NOMO-1 treated with DMSO at 0.1 percent for 48 hours (cell line): ENCODE data around the gene CLEC18C.
"Not testable (repeated sequence)": the region's sequence is repeated elsewhere in the genome, so short reads cannot be mapped to it uniquely, and the experiment has no call there.

Experiments used
- DNase-seq: peaks from one replicate; lab custom pipeline; 2025; ENCODE audit not compliant: unreplicated experiment; lab: John Stamatoyannopoulos, UW

CLEC18C gene

DNA sequence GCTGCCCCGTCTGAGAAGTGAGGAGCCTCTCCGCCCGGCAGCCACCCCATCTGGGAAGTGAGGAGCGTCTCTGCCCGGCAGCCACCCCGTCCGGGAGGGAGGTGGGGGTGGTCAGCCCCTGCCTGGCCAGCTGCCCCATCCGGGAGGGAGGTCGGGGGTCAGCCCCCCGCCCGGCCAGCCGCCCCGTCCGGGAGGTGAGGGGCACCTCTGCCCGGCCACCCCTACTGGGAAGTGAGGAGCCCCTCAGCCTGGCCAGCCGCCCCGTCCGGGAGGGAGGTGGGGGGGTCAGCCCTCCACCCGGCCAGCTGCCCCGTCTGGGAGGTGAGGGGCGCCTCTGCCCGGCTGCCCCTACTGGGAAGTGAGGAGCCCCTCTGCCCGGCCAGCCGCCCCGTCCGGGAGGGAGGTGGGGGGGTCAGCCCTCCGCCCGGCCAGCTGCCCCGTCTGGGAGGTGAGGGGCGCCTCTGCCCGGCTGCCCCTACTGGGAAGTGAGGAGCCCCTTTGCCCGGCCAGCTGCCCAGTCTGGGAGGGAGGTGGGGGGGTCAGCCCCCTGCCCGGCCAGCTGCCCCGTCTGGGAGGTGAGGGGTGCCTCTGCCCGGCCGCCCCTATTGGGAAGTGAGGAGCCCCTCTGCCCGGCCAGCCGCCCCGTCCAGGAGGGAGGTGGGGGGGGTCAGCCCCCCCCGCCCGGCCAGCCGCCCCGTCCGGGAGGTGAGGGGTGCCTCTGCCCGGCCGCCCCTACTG lies 31.2 kb downstream of the CLEC18C start:
- not testable (repeated sequence) for DNase-seq

DNA sequence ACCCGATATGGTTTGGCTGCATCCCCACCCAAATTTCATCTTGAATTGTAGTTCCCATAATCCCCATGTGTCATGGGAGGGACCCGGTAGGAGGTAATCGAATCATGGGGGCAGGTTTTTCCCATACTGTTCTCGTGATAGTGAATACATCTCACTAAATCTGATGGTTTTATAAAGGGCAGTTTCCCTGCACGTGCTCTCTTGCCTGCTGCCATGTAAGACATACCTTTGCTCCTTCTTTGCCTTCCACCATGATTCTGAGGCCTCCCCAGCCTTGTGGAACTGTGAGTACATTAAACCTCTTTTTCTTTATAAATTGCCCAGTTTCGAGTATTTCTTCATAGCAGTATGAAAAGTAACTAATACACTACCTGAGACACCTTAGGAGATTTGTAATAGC lies 32.8 kb downstream of the CLEC18C start:
- not testable (repeated sequence) for DNase-seq

- not testable (repeated sequence) for DNase-seq
Observed at GRCh38 chr16:70218586-70218985, 45.0 kb downstream of the CLEC18C start.

GRCh38 chr16:70222574-70222973 lies 49.0 kb downstream of the CLEC18C start:
- not testable (repeated sequence) for DNase-seq

DNA sequence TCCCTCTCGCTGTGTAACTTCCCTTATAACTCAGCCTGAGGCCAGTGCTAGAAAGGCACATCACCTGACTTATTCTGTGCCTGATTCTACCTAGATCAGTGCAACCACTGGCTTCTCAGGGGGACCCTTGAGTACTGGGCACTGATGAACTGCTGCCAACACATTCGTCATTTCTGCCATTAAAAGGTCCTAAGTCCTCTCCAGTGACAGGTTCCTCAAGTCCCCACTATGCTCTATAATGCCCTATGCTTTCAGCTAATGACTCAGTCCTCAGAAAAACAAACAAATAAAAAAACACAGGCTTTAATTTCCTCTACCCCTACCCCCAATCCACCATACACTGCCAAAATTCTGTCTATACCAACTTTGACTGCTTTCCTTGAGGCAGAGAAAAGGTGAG lies 49.6 kb downstream of the CLEC18C start:
- not testable (repeated sequence) for DNase-seq

DNA sequence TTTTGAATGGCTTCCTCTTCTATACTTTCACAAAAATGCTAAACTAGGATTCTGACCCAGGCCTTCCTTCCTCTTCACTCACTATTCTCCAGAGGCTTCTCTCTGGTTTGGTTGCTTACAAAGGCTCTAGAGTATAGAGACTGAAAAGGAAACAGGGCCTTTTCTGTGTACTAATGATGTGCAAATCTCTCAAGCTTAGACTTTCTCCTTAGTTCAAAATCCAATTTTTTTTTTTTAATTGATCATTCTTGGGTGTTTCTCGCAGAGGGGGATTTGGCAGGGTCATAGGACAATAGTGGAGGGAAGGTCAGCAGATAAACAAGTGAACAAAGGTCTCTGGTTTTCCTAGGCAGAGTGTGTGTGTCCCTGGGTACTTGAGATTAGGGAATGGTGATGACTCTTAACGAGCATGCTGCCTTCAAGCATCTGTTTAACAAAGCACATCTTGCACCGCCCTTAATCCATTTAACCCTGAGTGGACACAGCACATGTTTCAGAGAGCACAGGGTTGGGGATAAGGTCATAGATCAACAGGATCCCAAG lies 50.5 kb downstream of the CLEC18C start:
- not testable (repeated sequence) for DNase-seq

- DNase-seq = not testable (repeated sequence)
Observed at GRCh38 chr16:70224645-70225044, 51.1 kb downstream of the CLEC18C start.

DNA sequence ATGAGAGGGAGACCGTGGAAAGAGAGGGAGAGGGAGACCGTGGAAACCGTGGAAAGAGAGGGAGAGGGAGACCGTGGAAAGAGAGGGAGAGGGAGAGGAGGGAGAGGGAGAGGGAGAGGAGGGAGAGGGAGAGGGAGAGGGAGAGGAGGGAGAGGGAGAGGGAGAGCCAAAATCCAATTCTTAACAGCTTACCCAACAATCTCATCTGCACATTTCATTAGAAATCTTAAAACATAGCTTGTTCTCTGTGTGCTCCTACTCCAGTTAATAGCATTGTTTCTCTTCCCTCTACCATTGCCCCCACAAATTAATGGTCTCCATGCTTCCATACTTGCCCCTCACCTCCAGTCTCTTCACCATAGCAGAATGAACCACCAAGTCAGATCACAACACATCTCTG lies 51.8 kb downstream of the CLEC18C start:
- DNase-seq = not testable (repeated sequence)

- not testable (repeated sequence) for DNase-seq
Observed at GRCh38 chr16:70226024-70226423, 52.4 kb downstream of the CLEC18C start.

DNA sequence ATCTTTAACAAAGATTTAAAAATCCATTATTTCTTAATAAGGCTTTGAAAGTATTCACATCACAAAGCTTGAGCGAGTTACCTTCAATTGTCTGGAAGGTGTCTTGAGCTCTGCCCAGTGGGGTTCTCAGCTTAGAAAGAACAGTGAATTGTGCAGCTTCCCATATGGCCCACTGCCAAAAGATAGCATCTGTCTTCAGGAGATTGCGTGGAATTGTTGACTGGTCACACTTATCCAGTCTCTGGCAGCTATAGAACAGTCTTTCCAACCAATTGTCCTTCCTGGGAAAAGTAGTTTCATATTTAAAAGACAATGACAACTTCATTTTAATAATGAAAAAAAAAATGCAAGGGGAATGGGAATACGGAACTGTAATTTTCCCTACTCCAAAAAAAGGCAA lies 58.2 kb downstream of the CLEC18C start:
- DNase-seq = not testable (repeated sequence)
